K562 (cell line): ENCODE data around the gene EFNA1. TPM values are rescaled to one million over a fixed set of nuclear protein-coding genes. Genes with fewer than 3 reads are reported as not detected.
A peak's percentile ranks its signal among the peaks of the same experiment; 100 is the strongest.

Experiments used
- DIDO1 ChIP-seq: fragments of 450-650 bp; IDR thresholded peaks from 2 replicates; pipeline ENCODE4 v1.6.1; 2016; ENCODE audit warnings: low read depth, missing biosample characterization, missing genetic modification characterization
- FOXK2 ChIP-seq, 2 experiments: fragments of 450-650 bp; IDR thresholded peaks in 1 of 2; conservative IDR thresholded peaks in 1 of 2; 2 replicates each; pipeline ENCODE4 v1.6.1; 2016; ENCODE audit warnings: low read depth in 2 of 2, mild to moderate bottlenecking in 1 of 2
- GATA2 ChIP-seq: sonication (generic); formaldehyde crosslinking; IDR thresholded peaks from 2 replicates; pipeline ENCODE4 v1.4.0; 2020; ENCODE audit warnings: mild to moderate bottlenecking, missing genetic modification reagents
- HDGF ChIP-seq: fragments of 450-650 bp; IDR thresholded peaks from 2 replicates; pipeline ENCODE4 v1.6.1; 2016
- KLF1 ChIP-seq: fragments of 450-650 bp; IDR thresholded peaks from 2 replicates; pipeline ENCODE4 v1.6.1; 2016; ENCODE audit warnings: missing genetic modification characterization, missing compliant biosample characterization
- NFATC3 ChIP-seq: fragments of 450-650 bp; IDR thresholded peaks from 2 replicates; pipeline ENCODE4 v1.6.1; 2017; ENCODE audit warnings: mild to moderate bottlenecking
- POLR2A ChIP-seq: fragments of 450-650 bp; conservative IDR thresholded peaks from 2 replicates; pipeline ENCODE4 v1.6.1; 2016
- POLR2G ChIP-seq: fragments of 200-400 bp; formaldehyde crosslinking; IDR thresholded peaks from 2 replicates; pipeline ENCODE4 v1.6.1; 2017; ENCODE audit warnings: low read depth, mild to moderate bottlenecking, antibody characterized with exemption, low read length, moderate library complexity
- SIN3B ChIP-seq: fragments of 450-650 bp; IDR thresholded peaks from 2 replicates; pipeline ENCODE4 v1.6.1; 2017; ENCODE audit warnings: low read depth, mild to moderate bottlenecking, moderate library complexity
- STAT5B ChIP-seq: fragments of 250-450 bp; sonication (Bioruptor Pico); IDR thresholded peaks from 2 replicates; pipeline ENCODE4 v1.8.0; 2021; ENCODE audit warnings: mild to moderate bottlenecking, inconsistent platforms
- TEAD1 ChIP-seq, 2 experiments: fragments of 450-650 bp in 1 of 2; sonication (generic) in 1 of 2; formaldehyde crosslinking; IDR thresholded peaks; 2 replicates each; pipeline versions ENCODE4 v1.4.0 to v1.8.0; 2020 to 2022; ENCODE audit warnings: mild to moderate bottlenecking in 2 of 2, missing genetic modification reagents in 1 of 2
- ZKSCAN8 ChIP-seq: fragments of 200-800 bp; sonication (Bioruptor generic); IDR thresholded peaks from 2 replicates; pipeline ENCODE4 v1.6.1; 2016; ENCODE audit warnings: missing genetic modification characterization, missing compliant biosample characterization
- ZNF311 ChIP-seq: fragments of 250-450 bp; sonication (Bioruptor Pico); IDR thresholded peaks from 2 replicates; pipeline ENCODE4 v1.4.0; 2020; ENCODE audit warnings: mild to moderate bottlenecking, moderate library complexity
- ZNF324 ChIP-seq: fragments of 250-450 bp; sonication (Bioruptor Pico); IDR thresholded peaks from 2 replicates; pipeline ENCODE4 v1.4.0; 2020; ENCODE audit warnings: mild to moderate bottlenecking
- polyA plus RNA-seq, 8 experiments: library from polyadenylated mRNA; depleted of rRNA in 4 of 8; stranded (reverse) in 5 of 8; unstranded in 3 of 8; fragments of >200 nt; fragmentation: Nextera tagmentation in 2 of 8; fragmentation: Illumina TruSeq in 1 of 8; extraction: Ambion mirVana in 2 of 8; extraction: Trizol in 1 of 8; gene quantifications; 2 replicates each; pipeline versions ENCODE4 v1.2.1 to v1.2.3, GENCODE V29; 2011 to 2014; ENCODE audit warnings: inconsistent platforms in 1 of 8, missing spikeins in 1 of 8
- total RNA-seq, 7 experiments: library from RNA; depleted of rRNA in 6 of 7; stranded (reverse); fragments of >200 nt in 6 of 7; fragmentation: Illumina TruSeq in 2 of 7; extraction: Trizol in 2 of 7; gene quantifications; 2 replicates each; pipeline versions ENCODE4 v1.2.1 to v1.2.3, GENCODE V29; 2011 to 2021; ENCODE audit warnings: low replicate concordance in 1 of 7
- TF ChIP-seq, protein P1 (sequence below): sonication (generic); formaldehyde crosslinking; IDR thresholded peaks from 2 replicates; pipeline ENCODE4 v1.8.1; 2023; ENCODE audit warnings: missing genetic modification reagents, mild to moderate bottlenecking, borderline replicate concordance
- TF ChIP-seq, protein P2 (sequence below): fragments of 250-450 bp; sonication (Bioruptor Pico); IDR thresholded peaks from 2 replicates; pipeline ENCODE4 v1.5.0; 2021; ENCODE audit warnings: mild to moderate bottlenecking, borderline replicate concordance
- TF ChIP-seq, protein P3 (sequence below): fragments of 150-350 bp; IDR thresholded peaks from 2 replicates; pipeline ENCODE4 v1.6.1; 2014; ENCODE audit warnings: low read depth, mild to moderate bottlenecking, low read length, borderline replicate concordance

The EFNA1 gene
- total and polyA plus RNA-seq, 9 of the 15 experiments (the other 6 are each of a cell fraction or from before 2014, with no cell fraction given), result 2.1 to 9.3 (median 3.0) TPM

DNA sequence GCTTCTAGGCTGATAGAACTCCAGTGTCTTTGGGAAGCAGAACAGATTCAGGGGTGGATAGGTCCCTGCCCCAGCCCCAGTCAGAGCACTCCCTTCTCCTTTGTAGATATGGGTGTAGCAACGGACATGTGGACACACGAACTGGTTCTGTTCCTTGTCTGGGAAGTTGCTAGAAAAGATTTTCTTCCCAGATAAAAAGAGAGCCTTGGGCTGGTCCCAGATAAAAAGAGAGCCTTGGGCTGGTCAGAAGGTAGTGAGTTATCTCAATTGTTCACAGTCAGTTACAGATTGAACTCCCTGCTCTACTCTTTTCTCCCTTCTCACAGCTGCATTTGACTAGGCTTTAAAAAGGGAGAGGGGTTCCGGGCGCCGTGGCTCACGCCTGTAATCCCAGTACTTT, 7.4 kb upstream of the EFNA1 start (continued):
- TF ChIP-seq, protein P1, sequence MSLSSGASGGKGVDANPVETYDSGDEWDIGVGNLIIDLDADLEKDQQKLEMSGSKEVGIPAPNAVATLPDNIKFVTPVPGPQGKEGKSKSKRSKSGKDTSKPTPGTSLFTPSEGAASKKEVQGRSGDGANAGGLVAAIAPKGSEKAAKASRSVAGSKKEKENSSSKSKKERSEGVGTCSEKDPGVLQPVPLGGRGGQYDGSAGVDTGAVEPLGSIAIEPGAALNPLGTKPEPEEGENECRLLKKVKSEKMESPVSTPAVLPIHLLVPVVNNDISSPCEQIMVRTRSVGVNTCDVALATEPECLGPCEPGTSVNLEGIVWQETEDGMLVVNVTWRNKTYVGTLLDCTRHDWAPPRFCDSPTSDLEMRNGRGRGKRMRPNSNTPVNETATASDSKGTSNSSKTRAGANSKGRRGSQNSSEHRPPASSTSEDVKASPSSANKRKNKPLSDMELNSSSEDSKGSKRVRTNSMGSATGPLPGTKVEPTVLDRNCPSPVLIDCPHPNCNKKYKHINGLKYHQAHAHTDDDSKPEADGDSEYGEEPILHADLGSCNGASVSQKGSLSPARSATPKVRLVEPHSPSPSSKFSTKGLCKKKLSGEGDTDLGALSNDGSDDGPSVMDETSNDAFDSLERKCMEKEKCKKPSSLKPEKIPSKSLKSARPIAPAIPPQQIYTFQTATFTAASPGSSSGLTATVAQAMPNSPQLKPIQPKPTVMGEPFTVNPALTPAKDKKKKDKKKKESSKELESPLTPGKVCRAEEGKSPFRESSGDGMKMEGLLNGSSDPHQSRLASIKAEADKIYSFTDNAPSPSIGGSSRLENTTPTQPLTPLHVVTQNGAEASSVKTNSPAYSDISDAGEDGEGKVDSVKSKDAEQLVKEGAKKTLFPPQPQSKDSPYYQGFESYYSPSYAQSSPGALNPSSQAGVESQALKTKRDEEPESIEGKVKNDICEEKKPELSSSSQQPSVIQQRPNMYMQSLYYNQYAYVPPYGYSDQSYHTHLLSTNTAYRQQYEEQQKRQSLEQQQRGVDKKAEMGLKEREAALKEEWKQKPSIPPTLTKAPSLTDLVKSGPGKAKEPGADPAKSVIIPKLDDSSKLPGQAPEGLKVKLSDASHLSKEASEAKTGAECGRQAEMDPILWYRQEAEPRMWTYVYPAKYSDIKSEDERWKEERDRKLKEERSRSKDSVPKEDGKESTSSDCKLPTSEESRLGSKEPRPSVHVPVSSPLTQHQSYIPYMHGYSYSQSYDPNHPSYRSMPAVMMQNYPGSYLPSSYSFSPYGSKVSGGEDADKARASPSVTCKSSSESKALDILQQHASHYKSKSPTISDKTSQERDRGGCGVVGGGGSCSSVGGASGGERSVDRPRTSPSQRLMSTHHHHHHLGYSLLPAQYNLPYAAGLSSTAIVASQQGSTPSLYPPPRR (CRISPR knock-in tag), result no peak
- no peak for TF ChIP-seq SIN3B
- no peak for TF ChIP-seq FOXK2 (conservative IDR thresholded peaks at IDR 0.05 in 1 of 2, IDR thresholded peaks at IDR 0.05 in 1 of 2; ENCODE audit: low read depth in 2 of 2)
- TF ChIP-seq, protein P2, sequence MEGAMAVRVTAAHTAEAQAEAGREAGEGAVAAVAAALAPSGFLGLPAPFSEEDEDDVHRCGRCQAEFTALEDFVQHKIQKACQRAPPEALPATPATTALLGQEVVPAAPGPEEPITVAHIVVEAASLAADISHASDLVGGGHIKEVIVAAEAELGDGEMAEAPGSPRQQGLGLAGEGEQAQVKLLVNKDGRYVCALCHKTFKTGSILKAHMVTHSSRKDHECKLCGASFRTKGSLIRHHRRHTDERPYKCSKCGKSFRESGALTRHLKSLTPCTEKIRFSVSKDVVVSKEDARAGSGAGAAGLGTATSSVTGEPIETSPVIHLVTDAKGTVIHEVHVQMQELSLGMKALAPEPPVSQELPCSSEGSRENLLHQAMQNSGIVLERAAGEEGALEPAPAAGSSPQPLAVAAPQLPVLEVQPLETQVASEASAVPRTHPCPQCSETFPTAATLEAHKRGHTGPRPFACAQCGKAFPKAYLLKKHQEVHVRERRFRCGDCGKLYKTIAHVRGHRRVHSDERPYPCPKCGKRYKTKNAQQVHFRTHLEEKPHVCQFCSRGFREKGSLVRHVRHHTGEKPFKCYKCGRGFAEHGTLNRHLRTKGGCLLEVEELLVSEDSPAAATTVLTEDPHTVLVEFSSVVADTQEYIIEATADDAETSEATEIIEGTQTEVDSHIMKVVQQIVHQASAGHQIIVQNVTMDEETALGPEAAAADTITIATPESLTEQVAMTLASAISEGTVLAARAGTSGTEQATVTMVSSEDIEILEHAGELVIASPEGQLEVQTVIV (CRISPR knock-in tag), result no peak
- no peak for TF ChIP-seq POLR2A
- TF ChIP-seq HDGF, result no peak
- no peak for TF ChIP-seq ZNF311
- TF ChIP-seq ZNF324 (CRISPR knock-in tag), result no peak
- no peak for TF ChIP-seq NFATC3
- TF ChIP-seq KLF1, result no peak
- TF ChIP-seq, protein P3, sequence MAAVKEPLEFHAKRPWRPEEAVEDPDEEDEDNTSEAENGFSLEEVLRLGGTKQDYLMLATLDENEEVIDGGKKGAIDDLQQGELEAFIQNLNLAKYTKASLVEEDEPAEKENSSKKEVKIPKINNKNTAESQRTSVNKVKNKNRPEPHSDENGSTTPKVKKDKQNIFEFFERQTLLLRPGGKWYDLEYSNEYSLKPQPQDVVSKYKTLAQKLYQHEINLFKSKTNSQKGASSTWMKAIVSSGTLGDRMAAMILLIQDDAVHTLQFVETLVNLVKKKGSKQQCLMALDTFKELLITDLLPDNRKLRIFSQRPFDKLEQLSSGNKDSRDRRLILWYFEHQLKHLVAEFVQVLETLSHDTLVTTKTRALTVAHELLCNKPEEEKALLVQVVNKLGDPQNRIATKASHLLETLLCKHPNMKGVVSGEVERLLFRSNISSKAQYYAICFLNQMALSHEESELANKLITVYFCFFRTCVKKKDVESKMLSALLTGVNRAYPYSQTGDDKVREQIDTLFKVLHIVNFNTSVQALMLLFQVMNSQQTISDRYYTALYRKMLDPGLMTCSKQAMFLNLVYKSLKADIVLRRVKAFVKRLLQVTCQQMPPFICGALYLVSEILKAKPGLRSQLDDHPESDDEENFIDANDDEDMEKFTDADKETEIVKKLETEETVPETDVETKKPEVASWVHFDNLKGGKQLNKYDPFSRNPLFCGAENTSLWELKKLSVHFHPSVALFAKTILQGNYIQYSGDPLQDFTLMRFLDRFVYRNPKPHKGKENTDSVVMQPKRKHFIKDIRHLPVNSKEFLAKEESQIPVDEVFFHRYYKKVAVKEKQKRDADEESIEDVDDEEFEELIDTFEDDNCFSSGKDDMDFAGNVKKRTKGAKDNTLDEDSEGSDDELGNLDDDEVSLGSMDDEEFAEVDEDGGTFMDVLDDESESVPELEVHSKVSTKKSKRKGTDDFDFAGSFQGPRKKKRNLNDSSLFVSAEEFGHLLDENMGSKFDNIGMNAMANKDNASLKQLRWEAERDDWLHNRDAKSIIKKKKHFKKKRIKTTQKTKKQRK, result no peak
- peak; percentile 48; the same call in 1 of the 2 replicates for TF ChIP-seq GATA2
- TF ChIP-seq TEAD1 (CRISPR knock-in tag; IDR thresholded peaks at IDR 0.05), result no peak
- no peak for TF ChIP-seq ZKSCAN8 (CRISPR knock-in tag)
- TF ChIP-seq DIDO1 (tag), result no peak
- TF ChIP-seq STAT5B (CRISPR knock-in tag), result no peak
- TF ChIP-seq POLR2G, result no peak
